HG03354 (cell line): ENCODE data around the gene RSAD1.
A peak's percentile ranks its signal among the peaks of the same experiment; 100 is the strongest.
"Not testable (repeated sequence)": the region's sequence is repeated elsewhere in the genome, so short reads cannot be mapped to it uniquely, and the experiment has no call there.

ENCODE experiments used
- ATAC-seq: cut with Tn5 transposase; IDR thresholded peaks from one replicate; pipeline ENCODE4 v1.9.1; 2021; ENCODE audit warnings: mild to moderate bottlenecking; ENCODE audit not compliant: unreplicated experiment, poor library complexity, severe bottlenecking

RSAD1 gene

DNA sequence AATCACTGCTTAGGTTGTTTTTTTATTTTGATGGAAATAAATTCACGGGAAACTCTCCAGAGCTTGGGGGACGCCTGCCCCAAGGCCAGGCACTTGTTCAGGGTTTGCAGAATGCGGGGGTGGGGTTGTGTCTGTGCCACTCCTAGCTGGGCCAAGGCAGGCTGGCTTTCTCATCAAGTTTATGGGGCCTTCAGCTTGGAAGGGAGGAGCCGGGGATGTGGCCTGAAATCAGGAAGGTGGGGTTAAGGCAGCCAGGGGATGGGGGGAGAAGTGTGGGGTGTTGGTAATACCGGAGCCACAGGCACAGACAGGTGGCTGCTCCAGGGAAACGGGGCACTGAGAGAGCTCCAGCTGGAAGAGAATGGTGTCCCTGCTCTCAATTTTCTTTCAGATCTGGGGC lies 8.2 kb upstream of the RSAD1 start:
- ATAC-seq, result no peak

DNA sequence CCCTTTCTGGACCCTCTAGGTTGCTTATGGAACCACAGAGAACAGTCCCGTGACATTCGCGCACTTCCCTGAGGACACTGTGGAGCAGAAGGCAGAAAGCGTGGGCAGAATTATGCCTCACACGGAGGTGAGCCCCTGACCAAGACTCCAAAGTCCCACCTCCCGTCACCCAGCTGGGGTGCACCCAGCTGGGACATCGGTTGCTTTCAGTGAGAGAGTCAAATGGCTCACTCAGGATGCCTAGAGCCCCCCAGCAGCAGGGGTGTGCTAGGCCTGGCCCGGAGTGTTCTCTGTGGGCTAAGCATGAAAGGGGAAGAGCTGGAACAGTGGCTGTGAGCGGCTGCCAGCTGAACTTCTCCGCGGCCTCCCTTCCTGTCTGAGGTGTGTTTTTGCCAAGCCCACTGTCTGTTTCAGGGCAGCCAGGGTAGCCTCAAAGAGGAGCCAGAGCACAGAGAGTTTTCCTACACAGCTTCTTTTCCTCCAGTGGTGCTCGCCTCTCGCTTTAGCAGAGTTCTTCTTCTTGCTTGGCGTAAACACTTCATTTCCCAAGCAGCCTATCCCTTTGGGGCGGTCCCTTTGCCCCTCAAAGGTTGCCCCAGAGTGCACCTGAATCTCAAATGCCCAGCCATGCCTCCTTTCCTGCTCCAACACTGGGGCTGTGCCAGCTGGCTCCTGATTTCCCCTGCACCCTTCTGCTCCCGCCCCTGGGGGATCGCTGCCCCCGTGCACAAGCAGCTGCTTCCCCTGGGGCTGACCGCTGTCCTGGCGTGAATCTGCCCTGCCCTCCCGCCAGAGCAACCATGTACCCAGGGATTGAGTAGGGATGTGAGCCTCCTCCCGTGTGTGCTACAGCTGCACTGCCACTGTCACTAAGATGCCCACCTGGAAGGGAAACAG lies 7.4 kb upstream of the RSAD1 start:
- ATAC-seq, result no peak

DNA sequence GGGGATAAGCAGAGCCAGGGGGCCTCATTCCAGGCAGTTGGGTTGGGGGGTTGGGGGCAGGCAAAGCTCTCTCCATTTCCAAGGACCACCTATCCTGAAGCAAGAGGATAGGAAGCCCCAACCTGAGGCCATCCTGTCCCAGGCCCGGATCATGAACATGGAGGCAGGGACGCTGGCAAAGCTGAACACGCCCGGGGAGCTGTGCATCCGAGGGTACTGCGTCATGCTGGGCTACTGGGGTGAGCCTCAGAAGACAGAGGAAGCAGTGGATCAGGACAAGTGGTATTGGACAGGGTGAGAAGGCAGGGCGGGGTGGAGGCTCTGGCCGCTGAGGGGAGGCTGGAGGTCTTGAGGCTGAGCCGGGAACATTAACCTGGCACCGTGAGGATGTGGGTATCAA lies 6.4 kb upstream of the RSAD1 start:
- no peak for ATAC-seq

DNA sequence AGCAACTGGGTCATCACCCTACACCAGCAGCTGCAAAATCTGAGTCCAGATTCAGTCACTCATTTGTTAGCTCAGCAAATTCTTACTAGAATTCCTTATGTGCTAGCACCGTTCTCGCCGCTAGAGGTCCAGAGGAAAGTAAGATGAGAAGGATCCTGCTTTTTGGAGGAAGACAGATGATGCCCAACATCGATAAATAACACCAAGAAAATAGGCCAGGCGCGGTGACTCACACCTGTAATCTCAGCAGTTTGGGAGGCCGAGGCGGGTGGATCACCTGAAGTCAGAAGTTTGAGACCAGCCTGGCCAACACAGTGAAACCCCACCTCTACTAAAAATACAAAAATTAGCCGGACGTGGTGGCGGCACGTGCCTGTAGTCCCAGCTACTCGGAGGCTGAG lies 5.9 kb upstream of the RSAD1 start:
- ATAC-seq, result not testable (repeated sequence)

DNA sequence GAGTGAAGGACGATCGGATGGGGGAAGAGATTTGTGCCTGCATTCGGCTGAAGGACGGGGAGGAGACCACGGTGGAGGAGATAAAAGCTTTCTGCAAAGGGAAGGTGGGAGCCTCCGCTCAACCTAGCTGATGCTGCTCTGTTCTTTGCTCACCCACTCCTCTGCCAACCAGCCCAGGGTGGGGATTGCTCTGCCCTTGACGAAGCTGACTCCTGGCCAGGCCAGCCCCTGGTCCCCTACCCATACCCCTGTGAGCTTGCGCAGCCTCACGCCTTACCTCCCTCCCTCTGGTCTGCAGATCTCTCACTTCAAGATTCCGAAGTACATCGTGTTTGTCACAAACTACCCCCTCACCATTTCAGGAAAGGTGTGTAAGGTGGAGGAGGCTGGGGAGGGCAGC lies 4.8 kb upstream of the RSAD1 start:
- no peak for ATAC-seq

DNA sequence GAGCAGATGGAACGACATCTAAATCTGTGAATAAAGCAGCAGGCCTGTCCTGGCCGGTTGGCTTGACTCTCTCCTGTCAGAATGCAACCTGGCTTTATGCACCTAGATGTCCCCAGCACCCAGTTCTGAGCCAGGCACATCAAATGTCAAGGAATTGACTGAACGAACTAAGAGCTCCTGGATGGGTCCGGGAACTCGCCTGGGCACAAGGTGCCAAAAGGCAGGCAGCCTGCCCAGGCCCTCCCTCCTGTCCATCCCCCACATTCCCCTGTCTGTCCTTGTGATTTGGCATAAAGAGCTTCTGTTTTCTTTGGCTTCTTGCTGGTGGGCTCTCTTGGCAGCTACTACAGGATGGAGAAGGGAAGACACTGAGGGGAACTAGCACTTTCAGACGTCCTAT lies 4.1 kb upstream of the RSAD1 start:
- ATAC-seq, result no peak

DNA sequence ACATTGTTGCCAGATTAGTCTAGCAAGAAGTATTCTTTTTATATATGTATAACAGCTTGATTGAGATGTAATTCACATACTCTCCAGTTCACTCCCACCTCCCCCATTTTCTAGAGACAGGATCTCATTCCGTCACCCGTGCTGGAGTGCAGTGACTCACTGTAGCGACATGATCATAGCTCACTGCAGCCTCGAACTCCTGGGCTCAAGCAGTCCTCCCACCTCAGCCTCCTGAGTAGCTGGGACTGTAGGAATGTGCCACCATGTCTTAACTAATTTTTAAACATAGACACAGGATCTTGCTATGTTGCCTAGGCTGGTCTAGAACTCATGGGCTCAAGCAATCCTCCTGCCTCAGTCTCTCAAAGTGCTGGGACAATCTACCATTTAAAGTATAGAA lies 3.3 kb upstream of the RSAD1 start:
- ATAC-seq, result no peak

DNA sequence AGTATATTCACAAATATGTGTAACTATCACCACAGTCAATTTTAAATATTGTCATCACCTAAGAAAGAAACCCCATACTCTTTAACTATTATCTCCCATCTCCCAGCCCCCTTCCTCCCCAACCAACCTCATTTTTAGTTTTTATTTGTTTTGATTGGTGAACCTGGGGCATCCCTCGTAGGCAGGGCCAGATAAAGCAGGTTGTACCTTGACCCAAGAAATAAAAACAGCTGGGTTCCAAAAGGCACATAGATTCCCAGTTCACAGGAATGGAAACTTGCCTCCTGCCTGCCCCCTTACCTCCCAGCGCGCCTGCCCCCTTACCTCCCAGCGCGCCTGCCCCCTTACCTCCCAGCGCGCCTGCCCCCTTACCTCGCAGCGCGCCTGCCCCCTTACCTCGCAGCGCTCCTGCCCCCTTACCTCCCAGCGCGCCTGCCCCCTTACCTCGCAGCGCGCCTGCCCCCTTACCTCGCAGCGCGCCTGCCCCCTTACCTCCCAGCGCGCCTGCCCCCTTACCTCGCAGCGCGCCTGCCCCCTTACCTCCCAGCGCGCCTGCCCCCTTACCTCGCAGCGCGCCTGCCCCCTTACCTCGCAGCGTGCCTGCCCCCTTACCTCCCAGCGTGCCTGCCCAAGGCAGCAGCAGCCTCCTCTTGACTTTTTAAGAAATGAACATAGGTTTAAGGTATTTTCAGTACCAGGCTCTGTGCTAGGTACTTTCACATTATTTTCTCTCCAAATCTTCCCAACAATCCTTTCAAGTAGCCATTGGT lies 2.7 kb upstream of the RSAD1 start:
- not testable (repeated sequence) for ATAC-seq

DNA sequence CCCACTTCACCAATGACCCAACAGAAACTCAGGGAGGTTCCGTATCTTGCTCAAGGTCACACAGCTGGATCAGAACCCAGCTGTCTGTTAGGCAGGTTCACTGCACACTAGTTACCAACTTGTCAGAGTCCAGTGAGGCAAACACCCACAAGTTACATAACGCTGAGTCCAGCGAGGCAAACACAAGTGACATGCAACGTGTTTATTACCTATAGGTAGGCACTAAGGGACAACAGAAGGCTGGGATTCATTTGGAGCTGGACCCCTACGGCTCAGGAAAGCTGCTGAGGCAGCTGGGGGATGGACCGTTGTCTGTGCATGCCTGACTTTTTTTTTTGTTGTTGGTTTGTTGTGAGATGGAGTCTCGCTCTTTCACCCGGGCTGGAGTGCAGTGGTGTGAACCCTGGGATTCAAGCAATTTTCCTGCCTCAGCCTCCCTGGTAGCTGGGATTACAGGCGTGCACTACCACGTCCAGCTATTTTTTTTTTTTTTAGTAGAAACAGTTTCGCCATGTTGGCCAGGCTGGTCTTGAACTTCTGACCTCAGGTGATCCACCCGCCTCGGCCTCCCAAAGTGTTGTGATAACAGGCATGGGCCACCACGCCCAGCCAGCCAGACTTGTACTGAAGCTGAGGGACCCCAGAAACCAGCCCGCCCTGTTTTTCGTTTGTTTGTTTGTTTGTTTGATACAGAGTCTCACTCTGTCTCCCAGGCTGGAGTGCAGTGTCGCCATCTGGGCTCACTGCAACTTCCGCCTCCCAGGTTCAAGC lies 1.9 kb upstream of the RSAD1 start:
- ATAC-seq, result no peak

DNA sequence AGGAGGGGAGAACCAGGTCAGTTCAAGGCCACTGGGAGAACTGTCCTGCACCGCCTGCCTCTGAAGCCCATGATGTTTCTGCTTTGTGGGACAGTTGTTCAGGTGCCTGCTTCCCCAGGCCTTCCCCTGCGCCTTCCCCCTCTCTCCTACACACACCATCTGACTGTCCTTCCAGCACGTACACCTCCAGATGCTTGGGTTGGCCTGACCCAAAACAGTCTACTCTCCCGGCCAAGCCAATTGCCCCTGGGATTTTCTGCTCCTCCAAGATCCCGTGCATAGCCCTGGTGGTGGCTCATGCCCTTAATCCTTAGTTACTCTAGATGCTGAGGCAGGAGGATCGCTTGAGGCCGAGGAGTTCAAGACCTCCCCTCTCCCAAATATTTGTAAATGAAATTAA lies 684 bp upstream of the RSAD1 start:
- ATAC-seq, result no peak

DNA sequence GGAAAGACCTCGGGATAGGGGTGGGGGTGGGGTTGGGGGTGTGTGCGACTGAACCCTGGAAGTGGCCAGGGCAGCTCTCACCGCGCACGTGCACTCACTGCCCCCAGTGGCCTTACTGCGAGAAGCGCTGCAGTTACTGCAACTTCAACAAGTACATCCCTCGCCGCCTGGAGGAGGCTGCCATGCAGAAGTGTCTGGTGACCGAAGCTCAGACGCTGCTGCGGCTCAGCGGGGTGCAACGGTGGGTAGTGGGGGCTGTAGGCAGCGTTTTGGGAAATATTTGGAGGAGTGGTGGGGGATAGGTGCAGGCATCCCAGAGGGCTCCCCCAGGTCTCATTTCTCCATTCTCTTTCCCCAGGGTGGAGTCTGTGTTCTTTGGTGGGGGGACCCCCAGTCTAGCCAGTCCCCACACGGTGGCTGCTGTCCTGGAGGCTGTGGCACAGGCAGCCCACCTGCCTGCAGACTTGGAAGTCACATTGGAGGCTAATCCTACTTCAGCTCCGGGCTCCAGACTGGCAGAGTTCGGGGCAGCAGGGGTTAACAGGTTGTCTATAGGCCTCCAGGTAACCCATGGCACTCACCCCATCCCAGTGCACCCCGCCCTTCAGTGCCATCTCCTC lies 972 bp downstream of the RSAD1 start:
- peak; percentile 47 for ATAC-seq

DNA sequence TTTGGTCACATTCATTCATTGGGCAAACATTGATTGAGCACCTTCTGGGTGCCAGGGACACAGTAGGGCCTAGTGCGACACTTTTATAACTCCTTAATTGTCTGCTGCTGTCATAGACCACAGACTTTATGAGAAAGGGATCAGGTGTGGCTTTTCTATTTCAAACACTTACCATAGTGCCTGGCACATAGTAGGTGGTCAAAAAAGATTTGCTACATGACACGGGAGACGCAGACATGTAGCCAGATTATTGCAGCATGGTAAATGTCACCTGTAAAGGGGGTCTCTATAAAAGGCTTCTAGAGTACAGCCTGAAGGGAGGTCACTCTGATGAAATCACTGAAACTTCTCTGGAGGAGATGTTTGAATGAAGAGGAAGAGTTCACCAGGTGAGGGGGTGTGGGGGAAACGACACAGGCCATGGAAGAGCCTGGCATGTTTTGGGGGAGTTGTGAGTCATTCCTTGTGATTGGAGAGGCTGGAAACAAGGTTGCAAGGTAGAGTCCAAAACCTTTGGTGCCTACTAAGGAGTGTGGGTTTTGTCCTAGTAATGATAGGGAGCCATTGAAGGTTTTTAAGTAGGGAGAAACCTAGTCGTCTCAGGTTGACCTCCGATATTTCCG lies 1.6 kb downstream of the RSAD1 start:
- ATAC-seq, result no peak

DNA sequence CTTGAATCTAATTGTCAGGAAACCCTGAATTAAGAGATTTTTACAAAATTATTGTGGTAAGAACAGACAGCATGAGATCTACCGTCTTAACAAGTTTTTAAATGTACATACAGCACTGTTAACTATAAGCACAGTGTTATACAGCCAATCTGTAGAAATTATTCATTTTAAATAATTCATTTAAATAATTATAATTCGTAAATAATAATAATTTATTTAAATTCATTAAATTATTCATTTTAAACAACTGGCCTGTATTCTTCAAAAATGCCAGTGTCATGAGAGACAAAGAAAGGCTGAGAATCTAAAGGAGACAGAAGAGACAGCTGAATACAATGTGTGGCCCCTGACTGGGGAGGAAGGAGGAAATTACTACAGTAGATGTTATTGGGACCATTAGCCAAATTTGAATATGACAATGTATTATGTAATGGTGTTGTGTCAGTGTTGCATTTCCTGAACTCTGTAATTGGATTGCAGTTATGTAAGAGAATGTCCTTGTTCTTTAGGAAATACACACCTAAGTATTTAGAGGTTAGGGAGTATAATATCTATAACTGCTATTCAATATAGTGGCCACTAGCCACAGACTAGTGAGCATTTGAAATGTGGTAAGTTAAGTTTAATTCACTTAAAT lies 2.3 kb downstream of the RSAD1 start:
- no peak for ATAC-seq

DNA sequence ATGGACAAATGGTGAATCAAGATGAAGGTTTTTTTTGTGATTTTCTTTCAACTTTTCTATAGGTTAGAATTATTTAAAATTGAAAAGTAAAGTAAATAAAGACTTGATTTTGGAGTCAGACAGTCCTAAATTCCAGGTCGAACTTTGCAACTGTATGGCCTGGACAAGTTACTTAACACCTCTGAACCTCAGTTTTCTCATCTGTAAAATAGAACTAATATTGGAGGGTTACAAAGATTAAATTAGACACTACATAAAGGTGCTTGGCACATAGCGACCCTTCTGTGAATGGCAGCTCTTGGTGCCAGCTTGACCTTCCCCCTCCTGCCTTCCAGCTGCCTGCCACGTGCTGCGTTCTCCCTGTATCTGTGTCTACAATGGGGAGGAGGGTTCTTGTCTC lies 3.0 kb downstream of the RSAD1 start:
- no peak for ATAC-seq

DNA sequence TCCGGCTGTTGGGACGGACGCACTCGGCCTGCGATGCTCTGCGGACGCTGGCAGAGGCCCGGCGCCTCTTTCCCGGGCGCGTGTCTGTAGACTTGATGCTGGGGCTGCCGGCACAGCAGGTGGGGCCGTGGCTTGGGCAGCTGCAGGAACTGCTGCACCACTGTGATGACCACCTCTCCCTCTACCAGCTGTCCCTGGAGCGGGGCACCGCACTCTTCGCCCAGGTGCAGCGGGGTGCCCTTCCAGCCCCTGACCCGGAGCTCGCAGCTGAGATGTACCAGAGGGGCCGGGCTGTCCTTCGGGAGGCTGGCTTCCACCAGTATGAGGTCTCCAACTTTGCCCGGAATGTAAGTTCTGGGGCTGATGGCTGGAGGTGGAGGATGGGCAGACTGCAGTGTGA lies 3.5 kb downstream of the RSAD1 start:
- no peak for ATAC-seq

DNA sequence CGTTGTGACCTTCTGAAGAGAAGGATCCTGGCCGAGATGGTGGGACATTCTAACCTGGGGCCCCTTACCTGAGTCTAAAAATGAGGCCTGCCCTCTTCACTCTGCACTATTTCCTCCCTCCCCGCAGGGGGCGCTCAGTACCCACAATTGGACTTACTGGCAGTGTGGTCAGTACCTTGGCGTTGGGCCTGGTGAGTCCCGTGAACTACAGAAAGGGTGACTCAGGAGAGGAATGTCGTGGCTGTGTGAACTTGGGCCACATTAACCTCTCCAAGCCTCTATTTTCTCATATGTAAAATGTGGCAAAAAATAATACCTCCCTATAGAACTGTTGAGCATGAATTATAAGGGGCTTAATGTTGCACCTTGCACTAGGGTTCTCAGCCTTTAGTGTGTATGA lies 3.9 kb downstream of the RSAD1 start:
- no peak for ATAC-seq

DNA sequence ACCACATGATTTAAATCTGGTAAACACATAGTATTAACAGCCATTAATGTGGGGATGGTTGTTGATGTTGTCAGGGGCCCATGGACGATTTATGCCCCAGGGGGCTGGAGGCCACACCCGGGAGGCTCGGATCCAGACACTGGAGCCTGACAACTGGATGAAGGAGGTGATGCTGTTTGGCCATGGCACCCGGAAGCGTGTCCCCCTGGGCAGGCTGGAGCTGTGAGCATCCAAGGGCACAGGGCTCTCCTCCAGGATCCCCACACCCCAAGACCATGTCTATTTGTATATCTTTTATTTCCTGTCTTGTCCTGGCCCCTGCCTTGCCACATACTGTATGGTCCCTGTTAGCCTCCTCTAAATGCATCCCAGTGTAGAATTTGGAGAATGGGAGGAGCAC lies 4.6 kb downstream of the RSAD1 start:
- no peak for ATAC-seq

DNA sequence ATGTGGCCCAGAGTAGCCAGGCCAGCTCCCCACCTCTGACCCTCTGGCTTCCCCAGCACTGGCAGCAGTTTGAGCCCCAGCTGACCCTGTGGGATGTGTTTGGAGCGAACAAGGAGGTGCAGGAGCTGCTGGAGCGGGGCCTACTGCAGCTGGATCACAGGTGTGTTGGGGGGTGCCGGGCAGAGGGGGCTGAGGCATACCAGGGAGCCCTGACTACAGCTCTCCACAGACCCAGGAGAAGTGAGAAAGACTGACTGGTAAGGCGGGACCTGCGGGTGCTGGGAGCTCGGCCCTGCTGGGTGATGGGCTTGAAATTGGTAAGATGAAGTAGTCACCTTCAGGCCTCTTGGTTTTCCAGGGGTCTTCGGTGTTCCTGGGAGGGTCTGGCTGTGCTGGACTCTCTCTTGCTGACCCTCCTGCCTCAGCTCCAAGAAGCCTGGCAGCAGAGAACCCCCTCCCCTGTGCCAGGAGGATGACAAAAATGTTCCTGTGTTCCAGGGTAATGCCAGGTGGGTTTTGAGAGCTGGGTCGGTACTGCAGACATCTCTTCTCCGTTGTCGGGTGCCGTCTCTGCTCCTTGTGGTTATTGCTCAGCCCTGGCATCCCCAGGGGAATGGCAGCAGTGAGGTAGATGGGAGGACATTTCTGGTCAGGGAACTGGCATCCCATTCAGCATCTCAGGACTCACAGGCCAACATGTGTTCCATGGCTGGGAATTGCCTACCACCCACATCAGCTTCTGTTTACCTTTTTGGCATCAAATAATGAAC lies 5.9 kb downstream of the RSAD1 start:
- no peak for ATAC-seq
